Measurements from ENCODE around the gene GLYR1.

GLYR1 gene

GRCh38 chr16:4880006-4880580, 33.0 kb upstream of the GLYR1 start:
- DNase-seq (ENCODE audit: low read depth): no peak

GRCh38 chr16:4879049-4879448, 32.0 kb upstream of the GLYR1 start:
- DNase-seq (ENCODE audit: low read depth): no peak

GRCh38 chr16:4877380-4877685, 30.2 kb upstream of the GLYR1 start:
- no peak for DNase-seq (ENCODE audit: low read depth)

- DNase-seq (ENCODE audit: low read depth): no peak
These were observed 29.7 kb upstream of the GLYR1 start for GRCh38 chr16:4876646-4877379.

DNA sequence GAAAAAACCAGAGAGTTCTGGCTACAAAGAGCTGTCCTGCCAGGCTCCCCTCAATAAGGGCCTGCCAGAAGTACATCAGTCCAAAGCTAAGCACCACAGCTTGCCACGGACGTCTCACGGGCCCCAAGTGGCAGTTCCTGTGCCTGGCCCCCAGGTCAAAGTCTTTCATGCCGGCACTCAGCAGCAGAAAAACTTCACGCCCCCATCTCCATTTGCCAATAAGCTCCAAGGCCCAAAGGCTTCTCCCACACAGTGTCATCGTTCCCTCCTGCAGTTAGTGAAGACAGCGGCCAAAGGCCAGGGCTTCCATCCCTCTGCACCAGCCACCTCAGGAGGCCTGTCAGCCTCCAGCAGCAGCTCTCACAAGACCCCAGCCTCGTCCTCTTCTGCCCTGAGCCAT, 27.6 kb upstream of the GLYR1 start:
- no peak for DNase-seq (ENCODE audit: low read depth)

- DNase-seq (ENCODE audit: low read depth): no peak
These were observed 26.0 kb upstream of the GLYR1 start for GRCh38 chr16:4873091-4873490.

GRCh38 chr16:4871071-4871470, 24.0 kb upstream of the GLYR1 start:
- no peak for DNase-seq (ENCODE audit: low read depth)

- no peak for DNase-seq (ENCODE audit: low read depth)
These were observed 23.1 kb upstream of the GLYR1 start for GRCh38 chr16:4870138-4870671.

GRCh38 chr16:4869147-4869805, 22.2 kb upstream of the GLYR1 start:
- DNase-seq (ENCODE audit: low read depth): no peak

DNA sequence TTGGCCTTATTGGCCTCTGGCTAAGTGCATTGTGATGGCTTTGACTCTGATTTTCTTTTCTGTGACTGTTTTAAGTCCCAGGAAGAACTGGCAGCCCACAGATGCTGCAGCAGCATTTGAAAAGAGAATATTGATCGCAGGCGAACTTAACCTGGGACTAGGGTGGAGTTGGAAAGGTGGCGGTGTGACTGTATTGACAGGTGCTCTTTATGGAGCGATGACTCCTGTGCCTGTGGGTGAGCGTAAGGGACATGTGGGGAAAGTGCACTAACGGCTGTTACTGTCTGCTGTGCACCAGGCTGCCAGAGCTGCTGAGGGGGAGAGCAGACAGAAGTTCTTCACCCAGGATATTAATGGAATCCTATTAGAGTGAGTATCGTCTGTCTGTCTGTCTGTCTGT, 21.4 kb upstream of the GLYR1 start:
- no peak for DNase-seq (ENCODE audit: low read depth)

- DNase-seq (ENCODE audit: low read depth): no peak
These were observed 20.9 kb upstream of the GLYR1 start for GRCh38 chr16:4868026-4868425.

DNA sequence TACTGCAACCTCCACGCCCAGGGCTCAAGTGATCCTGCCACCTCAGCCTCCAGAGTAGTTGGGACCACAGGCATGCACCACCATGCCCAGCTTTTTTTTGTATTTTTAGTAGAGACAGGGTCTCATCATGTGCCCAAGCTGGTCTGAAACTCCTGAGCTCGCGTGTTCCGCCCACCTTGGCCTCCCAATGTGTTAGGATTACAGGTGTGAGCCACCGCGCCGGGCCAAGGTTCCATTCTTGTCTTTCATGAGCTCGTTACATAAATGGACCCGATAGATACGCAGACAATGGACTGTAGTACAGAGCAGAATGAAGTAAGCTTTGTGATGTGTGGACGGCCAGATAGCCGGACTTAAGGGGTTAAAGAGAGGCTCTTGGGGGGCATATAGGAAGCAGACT, 19.5 kb upstream of the GLYR1 start:
- DNase-seq (ENCODE audit: low read depth): no peak

GRCh38 chr16:4865231-4865860, 18.3 kb upstream of the GLYR1 start:
- DNase-seq (ENCODE audit: low read depth): no peak

GRCh38 chr16:4864728-4865127, 17.6 kb upstream of the GLYR1 start:
- DNase-seq (ENCODE audit: low read depth): no peak

DNA sequence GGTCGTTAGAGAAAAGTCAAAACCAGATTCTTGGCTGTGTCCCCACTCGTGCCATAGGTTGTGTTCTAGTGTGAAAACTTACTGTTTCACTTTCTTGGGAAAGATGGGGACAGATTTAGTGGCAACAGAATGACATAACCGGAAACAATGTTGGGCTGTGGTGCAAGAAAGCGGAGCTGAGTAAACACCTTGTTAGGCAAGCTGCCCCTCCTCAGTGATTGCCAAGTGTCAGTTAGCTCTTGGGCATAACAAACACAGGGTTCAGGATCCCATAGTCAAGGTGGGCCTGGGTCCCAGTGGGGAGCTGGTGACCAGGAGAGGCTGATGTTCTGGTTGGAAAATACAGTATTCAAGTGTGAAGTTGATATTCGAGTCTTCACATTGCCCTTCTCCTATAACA, 15.6 kb upstream of the GLYR1 start:
- no peak for DNase-seq (ENCODE audit: low read depth)

GRCh38 chr16:4860727-4861342, 13.7 kb upstream of the GLYR1 start:
- no peak for DNase-seq (ENCODE audit: low read depth)

DNA sequence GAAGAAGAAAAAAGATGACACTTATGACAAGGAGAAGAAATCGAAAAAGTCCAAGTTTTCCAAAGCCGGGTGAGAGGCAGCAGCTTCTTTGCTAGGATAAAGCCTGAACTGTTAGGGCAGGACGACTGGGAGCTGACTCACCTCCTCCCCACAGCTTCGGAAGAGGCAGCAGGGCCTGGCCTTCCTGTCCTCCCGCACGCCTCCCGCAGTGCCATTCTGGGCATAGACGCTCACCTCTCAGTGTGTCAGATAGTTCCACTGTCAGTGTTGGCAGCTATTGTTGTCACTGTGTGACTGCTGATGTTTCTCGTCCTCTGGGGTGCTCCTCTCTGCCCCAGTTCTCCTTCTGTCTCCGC, 12.8 kb upstream of the GLYR1 start:
- DNase-seq (ENCODE audit: low read depth): no peak

DNA sequence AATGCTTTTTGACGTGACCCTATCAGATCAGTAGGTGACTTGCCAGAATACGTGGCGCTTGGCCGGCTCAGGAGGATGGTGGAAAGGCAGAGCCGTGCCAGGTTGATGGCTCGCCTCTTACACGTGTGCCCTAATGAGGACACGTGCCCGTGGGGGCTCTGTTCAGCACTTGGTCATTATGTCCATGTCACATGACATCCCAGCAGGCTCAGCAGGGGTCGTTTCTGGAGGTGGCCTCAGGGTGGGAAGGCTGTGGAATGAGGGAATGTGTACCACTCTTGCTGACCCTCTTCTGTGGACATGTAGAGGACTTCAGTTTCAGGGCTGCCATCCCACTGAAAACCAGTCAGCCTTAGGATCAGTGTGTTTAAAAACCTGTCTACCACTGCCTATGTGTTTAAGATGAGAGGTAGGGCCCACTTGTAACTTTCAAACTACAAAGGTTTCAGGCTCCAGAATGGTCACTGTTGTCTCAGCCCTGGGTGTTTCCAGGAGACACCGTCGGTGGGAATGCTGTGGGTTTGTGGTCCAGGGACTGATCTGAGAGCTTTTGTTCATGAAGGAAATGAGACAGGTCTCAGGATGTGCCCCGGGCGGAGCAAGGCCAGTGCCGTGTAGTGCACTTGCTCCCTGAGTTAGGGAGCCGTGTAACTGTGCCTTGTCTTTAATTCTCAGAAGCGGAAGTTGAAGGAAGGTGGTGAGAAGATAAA, 12.3 kb upstream of the GLYR1 start:
- DNase-seq (ENCODE audit: low read depth): no peak

- DNase-seq (ENCODE audit: low read depth): no peak
These were observed 8.7 kb upstream of the GLYR1 start for GRCh38 chr16:4855804-4856203.

DNA sequence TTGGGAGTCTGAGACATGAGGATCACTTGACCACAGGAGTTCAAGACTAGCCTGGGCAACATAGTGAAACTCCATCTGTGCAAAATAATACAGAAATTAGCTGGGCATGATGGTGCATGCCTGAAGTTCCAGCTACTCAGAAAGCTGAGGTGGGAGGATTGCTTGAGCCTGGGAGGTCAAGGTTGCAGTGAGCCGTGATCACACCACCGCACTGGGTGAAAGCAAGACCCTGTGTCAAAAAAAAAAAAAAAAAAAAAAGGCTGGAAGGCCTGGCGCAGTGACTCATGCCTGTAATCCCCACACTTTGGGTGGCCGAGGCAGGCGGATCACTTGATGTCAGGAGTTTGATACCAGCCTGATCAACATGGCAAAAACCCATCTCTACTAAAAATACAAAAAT, 8.3 kb upstream of the GLYR1 start:
- no peak for DNase-seq (ENCODE audit: low read depth)

- no peak for DNase-seq (ENCODE audit: low read depth)
These were observed 5.3 kb upstream of the GLYR1 start for GRCh38 chr16:4852221-4852872.
